Measurements from ENCODE around the gene ZNF688. TPM values are rescaled to one million over a fixed set of nuclear protein-coding genes. Genes with fewer than 3 reads are reported as not detected.
A peak's percentile ranks its signal among the peaks of the same experiment; 100 is the strongest.

ZNF688 gene
- total and polyA plus RNA-seq, 2 of the 8 experiments (the other 6 are each of a cell fraction or from before 2014, with no cell fraction given): 2.7 to 3.5 TPM

- no peak overlapping the region for H3K56ac ChIP-seq (replicated peaks; ENCODE audit: insufficient read length, low read depth, low read length)
- H2BK12ac ChIP-seq (ENCODE audit: low read depth, low read length): no peak overlapping the region
- H3K4me1 ChIP-seq (replicated peaks in 1 of 4; ENCODE audit: control insufficient read depth in 3 of 4, insufficient read depth in 4 of 4, low read length in 3 of 4): no peaks in the 10 kb centered on the region; a peak in 2 of 7 replicates
- H2BK5ac ChIP-seq (ENCODE audit: low read depth, low read length): no peak overlapping the region
- H4K5ac ChIP-seq (ENCODE audit: insufficient read length, low read depth, low read length): no peak overlapping the region
- H4K8ac ChIP-seq (ENCODE audit: extremely low read depth, insufficient read depth, low read length): peak overlapping the region; percentile 46; the same call in 1 of the 2 replicates
- H2BK120ac ChIP-seq (replicated peaks; ENCODE audit: low read depth, low read length): no peak overlapping the region
- H3K79me2 ChIP-seq (ENCODE audit: control insufficient read depth in 1 of 2, insufficient read depth in 2 of 2, low read length in 2 of 2): peaks cover 0 to 8% of the 10 kb centered on the region in 2 experiments; a peak in 2 of 4 replicates
- H2AK5ac ChIP-seq (ENCODE audit: low read depth, low read length): no peak overlapping the region
- H3K23ac ChIP-seq (ENCODE audit: insufficient read length): no peak overlapping the region
- no peak overlapping the region for H3K14ac ChIP-seq (ENCODE audit: insufficient read length)
- H3K4ac ChIP-seq (replicated peaks; ENCODE audit: insufficient read length, low read depth, low read length): no peak overlapping the region
- DNase-seq (ENCODE audit: low read depth in 1 of 2, low spot score in 2 of 2) (no peak), FAIRE-seq (no peak)
- peaks cover 7% of the 10 kb centered on the region; the same call in 1 of the 2 replicates for H3K23me2 ChIP-seq (ENCODE audit: low read depth, low read length)
- H3K18ac ChIP-seq (ENCODE audit: extremely low read depth, low read length): no peak overlapping the region
- H3K27me3 ChIP-seq (replicated peaks in 1 of 4; ENCODE audit: control insufficient read depth in 3 of 4, extremely low read depth in 1 of 4, insufficient read depth in 3 of 4, low read length in 3 of 4): no peaks in the 10 kb centered on the region
- peaks cover 0 to 6% (median 2%) of the 10 kb centered on the region in 4 experiments; a peak in 2 of 8 replicates for H3K36me3 ChIP-seq (ENCODE audit: control insufficient read depth in 2 of 4, insufficient read depth in 4 of 4, low read length in 3 of 4)
- no peak overlapping the region for H3K9ac ChIP-seq (replicated peaks in 1 of 4; ENCODE audit: extremely low read depth in 1 of 4, low read depth in 3 of 4, low read length in 3 of 4)
- H4K91ac ChIP-seq (replicated peaks; ENCODE audit: insufficient read length, low read length): no peak overlapping the region
- H3K4me3 ChIP-seq (ENCODE audit: extremely low read depth in 1 of 4, insufficient read depth in 2 of 4, low read depth in 3 of 4, low read length in 4 of 4): no peak overlapping the region
- H3K27ac ChIP-seq (ENCODE audit: low read depth, low read length): no peak overlapping the region
- H2AFZ ChIP-seq (ENCODE audit: low read length): no peak overlapping the region
- no peak overlapping the region for H2BK20ac ChIP-seq (ENCODE audit: low read length)
- 94% methylated on average over 2 of the region's 2 CpGs; no CpG with 5 or more reads in 1 of the 2 experiments for WGBS, 2 experiments (ENCODE audit: extremely low coverage in 1 of 2, insufficient coverage in 1 of 2, insufficient read length in 1 of 2, insufficient replicate concordance in 2 of 2, low coverage in 1 of 2, low lambda C conversion rate in 2 of 2, missing lambda C conversion rate in 1 of 2)
- no peak overlapping the region for H2BK15ac ChIP-seq (ENCODE audit: low read length)
- peaks cover 6% of the 10 kb centered on the region for H3K79me1 ChIP-seq (ENCODE audit: low read depth, low read length)
- CTCF ChIA-PET (ENCODE audit: partially characterized antibody): interaction anchor here (1.1 to 4.5 kb wide), 5 partner anchors 9 to 147 kb away, joined by 3 to 21 read pairs (median 4); no protein-coding TSS in a partner anchor
- H3K4me2 ChIP-seq (ENCODE audit: insufficient read depth in 1 of 2, low read depth in 2 of 2, low read length in 2 of 2): no peak overlapping the region
- POLR2A ChIA-PET (ENCODE audit: partially characterized antibody): interaction anchor here (2.1 to 5.3 kb wide), 2 partner anchors 20 to 47 kb away, joined by 4 to 32 read pairs; partner anchors contain the start of gene ZNF689
- H4K20me1 ChIP-seq (replicated peaks in 1 of 2; ENCODE audit: control insufficient read depth in 1 of 2, insufficient read depth in 2 of 2, low read length in 2 of 2): no peaks in the 10 kb centered on the region
- no peaks in the 10 kb centered on the region for H3K9me3 ChIP-seq (ENCODE audit: insufficient read depth in 2 of 2, low read depth in 1 of 2, low read length in 1 of 2)
- TF ChIP-seq RNF2 (IDR thresholded peaks at IDR 0.05; ENCODE audit: borderline replicate concordance, low read depth, low read length, missing control alignments, poor library complexity, severe bottlenecking): no peak
- TF ChIP-seq ATF2 (IDR thresholded peaks at IDR 0.05; ENCODE audit: low read length): no peak
- TF ChIP-seq RXRA (IDR thresholded peaks at IDR 0.05; ENCODE audit: insufficient read depth, low read depth, low read length): no peak
- no peak for TF ChIP-seq CTBP2 (IDR thresholded peaks at IDR 0.05; ENCODE audit: borderline replicate concordance, insufficient read depth, insufficient read length, low read length)
- TF ChIP-seq SAP30 (IDR thresholded peaks at IDR 0.05; ENCODE audit: insufficient read depth, insufficient replicate concordance, low read length): no peak
- TF ChIP-seq SP1 (IDR thresholded peaks at IDR 0.05; ENCODE audit: low read depth, low read length): no peak
- TF ChIP-seq SRF (IDR thresholded peaks at IDR 0.05; ENCODE audit: low read depth, low read length): no peak
- no peak for TF ChIP-seq SIX5 (IDR thresholded peaks at IDR 0.05; ENCODE audit: low read depth, low read length)
- no peak for TF ChIP-seq PHF8 (conservative IDR thresholded peaks at IDR 0.05; ENCODE audit: low read depth, low read length)
- no peak for TF ChIP-seq CREB1 (IDR thresholded peaks at IDR 0.05)
- no peak for TF ChIP-seq POU5F1 (IDR thresholded peaks at IDR 0.05; ENCODE audit: low read depth, low read length)
- no peak for TF ChIP-seq ZNF274 (IDR thresholded peaks at IDR 0.05; ENCODE audit: borderline replicate concordance, extremely low read depth, low read length)
Measured at GRCh38 chr16:30588651-30589050, 17.1 kb upstream of the ZNF688 start.

All from H1 (cell line).